GM18861 (cell line): ENCODE results near the gene E2F4.

ENCODE experiments used
- ATAC-seq: cut with Tn5 transposase; IDR thresholded peaks from one replicate; pipeline ENCODE4 v1.9.1; 2021; ENCODE audit not compliant: unreplicated experiment

The E2F4 gene

DNA sequence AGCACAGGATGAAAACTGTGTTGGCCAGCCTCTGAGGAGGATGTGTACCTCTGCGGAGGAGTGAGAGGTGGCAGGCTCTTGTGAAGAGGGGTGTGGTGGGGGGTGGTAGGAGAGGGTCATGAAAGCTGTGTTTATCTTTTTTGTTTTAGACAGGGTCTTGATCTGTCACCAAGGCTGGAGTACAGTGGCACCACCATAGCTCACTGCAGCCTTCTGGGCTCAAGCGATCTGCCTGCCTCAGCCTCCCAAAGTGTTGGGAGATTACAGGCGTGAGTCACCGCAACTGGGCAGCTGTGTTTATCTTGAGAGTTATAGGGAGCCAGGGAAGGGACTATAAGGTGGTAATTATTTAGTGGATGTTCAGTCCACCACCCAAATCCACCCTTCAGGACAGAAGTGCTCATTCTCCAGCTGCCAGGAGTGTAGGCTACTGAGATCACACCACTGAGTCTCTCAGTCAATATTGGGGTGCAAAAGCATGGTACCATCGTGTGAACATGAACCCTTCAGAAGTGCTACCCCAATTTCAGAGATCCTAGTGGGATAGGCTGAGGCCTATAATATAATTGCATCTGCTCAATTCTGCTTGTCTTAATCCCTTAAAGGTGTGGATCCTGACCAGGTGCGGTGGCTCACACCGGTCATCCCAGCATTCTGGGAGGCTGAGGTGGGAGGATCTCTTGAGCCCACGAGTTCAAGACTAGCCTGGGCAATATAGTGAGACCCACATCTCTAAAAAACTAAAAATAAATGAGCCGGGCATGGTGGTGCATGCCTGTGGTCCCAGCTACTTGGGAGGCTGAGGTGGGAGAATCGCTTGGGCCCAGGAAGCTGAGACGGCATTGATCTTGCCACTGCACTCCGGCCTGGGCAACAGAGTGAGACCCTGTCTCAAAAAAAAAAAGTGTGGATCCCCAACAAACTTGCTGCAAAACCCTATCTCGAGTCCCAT lies 1.2 kb upstream of the E2F4 start:
- no peak for ATAC-seq

DNA sequence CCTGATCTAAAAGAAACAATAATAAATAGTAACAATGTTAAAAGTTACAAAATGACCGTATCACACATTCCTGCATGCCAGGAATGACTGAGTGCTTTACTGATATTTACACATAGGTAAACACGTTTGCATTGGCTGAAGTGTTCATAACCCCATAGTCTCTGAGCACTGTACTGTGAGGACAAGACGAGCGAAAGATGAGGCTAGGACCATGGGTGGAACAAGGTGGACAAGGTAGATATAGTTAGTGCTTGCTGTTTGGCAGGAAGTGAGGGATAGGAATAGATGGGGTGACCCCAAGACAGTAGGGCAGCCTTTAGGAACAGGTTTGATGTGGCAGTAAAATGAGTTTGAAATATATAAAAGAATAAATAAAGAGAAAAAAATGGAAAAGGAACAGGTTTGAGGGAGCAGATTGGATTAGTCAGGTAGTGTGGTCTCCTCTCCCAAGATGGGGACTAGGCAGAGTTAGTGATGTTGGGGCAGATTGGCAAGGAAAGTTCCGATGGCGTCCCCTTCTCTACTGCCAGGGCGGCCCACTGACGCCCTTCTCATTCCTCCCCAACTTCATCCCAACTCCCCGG lies 452 bp upstream of the E2F4 start:
- ATAC-seq, result peak; percentile 10

- no peak for ATAC-seq
Observed at GRCh38 chr16:67192781-67193361, 916 bp downstream of the E2F4 start.

GRCh38 chr16:67193536-67193935 lies 1.6 kb downstream of the E2F4 start:
- ATAC-seq, result no peak

GRCh38 chr16:67194260-67194659 lies 2.3 kb downstream of the E2F4 start:
- no peak for ATAC-seq

GRCh38 chr16:67195676-67196075 lies 3.7 kb downstream of the E2F4 start:
- ATAC-seq, result no peak

DNA sequence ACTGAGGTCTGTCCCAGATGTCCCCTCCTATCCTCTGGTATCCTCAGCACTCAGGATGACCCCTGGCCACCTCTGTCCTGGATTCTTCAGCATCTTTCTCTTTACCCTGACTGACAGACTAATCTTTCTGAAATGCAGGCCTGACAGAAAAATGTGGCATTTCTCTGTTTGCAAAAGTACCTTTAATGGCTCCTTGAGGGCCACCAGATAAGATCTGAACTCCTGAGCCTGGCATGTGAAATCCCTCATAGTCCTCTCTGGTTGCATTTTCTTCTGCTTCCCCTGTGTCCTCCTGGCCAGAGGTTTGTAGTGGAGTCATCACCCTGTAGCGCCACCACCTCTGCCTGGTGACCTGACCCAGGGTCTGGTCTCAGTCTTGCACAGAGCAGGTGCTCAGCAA lies 4.9 kb downstream of the E2F4 start:
- no peak for ATAC-seq

DNA sequence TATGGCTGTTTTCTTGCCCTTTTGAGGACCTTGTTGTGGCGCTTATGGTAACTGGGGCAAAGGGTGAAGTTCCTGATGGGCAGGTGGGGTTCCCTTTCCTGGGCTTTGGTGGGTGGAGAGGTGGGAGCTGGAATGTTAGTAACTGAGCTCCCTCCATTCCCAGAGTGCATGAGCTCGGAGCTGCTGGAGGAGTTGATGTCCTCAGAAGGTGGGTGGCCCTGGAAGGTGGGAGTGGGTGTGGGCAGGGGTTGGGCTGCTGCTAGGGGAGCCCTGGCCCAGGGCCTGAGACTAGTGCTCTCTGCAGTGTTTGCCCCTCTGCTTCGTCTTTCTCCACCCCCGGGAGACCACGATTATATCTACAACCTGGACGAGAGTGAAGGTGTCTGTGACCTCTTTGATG lies 5.7 kb downstream of the E2F4 start:
- no peak for ATAC-seq

GRCh38 chr16:67198238-67198734 lies 6.3 kb downstream of the E2F4 start:
- no peak for ATAC-seq

- ATAC-seq, result no peak
Observed at GRCh38 chr16:67199011-67199807, 7.3 kb downstream of the E2F4 start, which contains the start of gene ELMO3. ELMO3 (plus strand) TSS chr16:67199131; CDS start chr16:67199327, 196 bp downstream.

- ATAC-seq, result no peak
Observed at GRCh38 chr16:67199808-67200198, 7.8 kb downstream of the E2F4 start.

GRCh38 chr16:67200491-67200890 lies 8.5 kb downstream of the E2F4 start:
- ATAC-seq, result no peak

GRCh38 chr16:67201411-67202345 lies 9.7 kb downstream of the E2F4 start:
- no peak for ATAC-seq

DNA sequence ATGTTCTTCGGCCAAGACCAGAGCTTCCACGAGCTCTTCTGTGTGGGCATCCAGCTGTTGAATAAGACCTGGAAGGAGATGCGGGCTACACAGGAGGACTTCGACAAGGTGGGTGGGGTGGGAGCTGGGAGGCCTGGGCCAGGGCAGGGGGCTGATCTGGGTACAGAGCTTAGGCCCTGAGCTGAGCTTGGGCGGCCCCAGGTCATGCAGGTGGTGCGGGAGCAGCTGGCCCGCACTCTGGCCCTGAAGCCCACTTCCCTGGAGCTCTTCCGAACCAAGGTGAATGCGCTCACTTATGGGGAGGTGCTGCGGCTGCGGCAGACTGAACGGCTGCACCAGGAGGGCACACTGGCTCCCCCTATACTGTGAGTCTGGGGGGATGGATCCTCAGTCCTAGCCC lies 10.5 kb downstream of the E2F4 start:
- ATAC-seq, result no peak

GRCh38 chr16:67202956-67203493 lies 11.1 kb downstream of the E2F4 start:
- no peak for ATAC-seq

DNA sequence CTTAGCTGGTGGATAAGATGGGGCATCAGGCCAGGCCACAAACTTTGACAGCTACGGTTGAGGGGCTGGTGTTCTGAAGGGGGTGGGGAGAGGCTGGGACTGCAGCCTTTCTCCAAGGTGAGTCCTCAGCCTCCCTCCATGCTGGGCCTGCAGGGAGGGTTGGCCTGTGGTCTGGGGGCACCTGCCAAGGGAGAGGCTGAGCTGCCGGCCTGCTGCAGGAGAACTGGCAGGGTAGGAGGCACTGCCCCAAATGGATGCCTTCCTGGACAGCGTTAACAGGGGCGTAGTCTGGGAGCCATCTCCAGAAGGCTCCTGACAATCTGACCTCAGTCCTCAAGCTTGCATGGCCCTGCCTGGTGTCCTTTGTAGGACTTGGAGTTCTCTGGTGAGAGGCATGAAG lies 12.1 kb downstream of the E2F4 start:
- no peak for ATAC-seq

GRCh38 chr16:67206129-67206837 lies 14.3 kb downstream of the E2F4 start:
- ATAC-seq, result no peak

DNA sequence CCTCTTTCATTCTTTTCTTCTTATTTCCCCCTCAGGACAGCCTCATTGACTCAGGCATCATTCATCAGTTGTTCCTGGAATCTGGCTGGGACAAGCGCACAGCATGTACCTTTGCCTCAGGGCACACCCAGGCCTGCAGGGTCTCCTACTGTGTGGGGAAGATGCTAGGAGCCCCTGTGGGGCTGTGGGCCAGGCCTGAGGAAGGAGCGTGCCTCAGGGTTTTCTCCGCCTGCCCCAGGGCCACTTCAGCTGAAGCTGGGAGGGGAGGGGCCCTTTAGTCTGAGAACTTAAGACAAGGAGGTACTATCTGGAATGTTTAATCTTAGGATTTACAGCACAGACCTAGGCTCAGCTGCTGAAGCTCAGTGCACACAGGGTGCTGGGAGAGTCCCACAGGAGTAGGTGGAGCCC lies 14.9 kb downstream of the E2F4 start:
- ATAC-seq, result no peak
